ENCODE results near the gene PRKCG.
A peak's percentile ranks its signal among the peaks of the same experiment; 100 is the strongest.
"Not testable (repeated sequence)": the region's sequence is repeated elsewhere in the genome, so short reads cannot be mapped to it uniquely, and the experiment has no call there.

PRKCG gene

GRCh38 chr19:53881482-53882390 is at the start of gene PRKCG:
PRKCG (plus strand) TSS chr19:53882197; CDS start chr19:53882495, 298 bp downstream.
- peak; percentile 66 for DNase-seq (ENCODE audit: low spot score)
- in situ Hi-C loops (cut with MboI; ENCODE audit: low sequenced_read_pairs, unreplicated experiment): no loop called here
- TF ChIP-seq CTCF (IDR thresholded peaks at IDR 0.05; ENCODE audit: borderline replicate concordance, control extremely low read depth, extremely low read depth, insufficient read depth, missing control alignments): peak; percentile 63

- in situ Hi-C loops (cut with MboI; ENCODE audit: low sequenced_read_pairs, unreplicated experiment); DNase-seq (ENCODE audit: low spot score): not testable (repeated sequence)
These were observed 49.1 kb upstream of the PRKCG start for GRCh38 chr19:53832861-53833260.

GRCh38 chr19:53838446-53838845 is 43.6 kb upstream of the PRKCG start:
- in situ Hi-C loops (cut with MboI; ENCODE audit: low sequenced_read_pairs, unreplicated experiment); DNase-seq (ENCODE audit: low spot score): not testable (repeated sequence)

GRCh38 chr19:53840241-53840640 is 41.8 kb upstream of the PRKCG start:
- DNase-seq (ENCODE audit: low spot score): not testable (repeated sequence)
- in situ Hi-C loops (cut with MboI; ENCODE audit: low sequenced_read_pairs, unreplicated experiment): loop anchor here (10.0 kb wide), 1 partner anchor 185 kb away; no protein-coding TSS in a partner anchor

- in situ Hi-C loops (cut with MboI; ENCODE audit: low sequenced_read_pairs, unreplicated experiment): loop anchor here (10.0 kb wide), 1 partner anchor 184 kb away; no protein-coding TSS in a partner anchor
- not testable (repeated sequence) for DNase-seq (ENCODE audit: low spot score)
These were observed 41.1 kb upstream of the PRKCG start for GRCh38 chr19:53840914-53841313.

GRCh38 chr19:53844849-53845246 is 37.1 kb upstream of the PRKCG start:
- no peak for DNase-seq (ENCODE audit: low spot score)
- in situ Hi-C loops (cut with MboI; ENCODE audit: low sequenced_read_pairs, unreplicated experiment): loop anchor here (10.0 kb wide), 1 partner anchor 180 kb away; no protein-coding TSS in a partner anchor
- TF ChIP-seq CTCF (IDR thresholded peaks at IDR 0.05; ENCODE audit: borderline replicate concordance, control extremely low read depth, extremely low read depth, insufficient read depth, missing control alignments): no peak

GRCh38 chr19:53847555-53847954 is 34.4 kb upstream of the PRKCG start:
- TF ChIP-seq CTCF (IDR thresholded peaks at IDR 0.05; ENCODE audit: borderline replicate concordance, control extremely low read depth, extremely low read depth, insufficient read depth, missing control alignments): no peak
- in situ Hi-C loops (cut with MboI; ENCODE audit: low sequenced_read_pairs, unreplicated experiment): loop anchor here (10.0 kb wide), 1 partner anchor 177 kb away; no protein-coding TSS in a partner anchor
- no peak for DNase-seq (ENCODE audit: low spot score)

- TF ChIP-seq CTCF (IDR thresholded peaks at IDR 0.05; ENCODE audit: borderline replicate concordance, control extremely low read depth, extremely low read depth, insufficient read depth, missing control alignments): no peak
- DNase-seq (ENCODE audit: low spot score): no peak
- in situ Hi-C loops (cut with MboI; ENCODE audit: low sequenced_read_pairs, unreplicated experiment): loop anchor here (10.0 kb wide), 1 partner anchor 176 kb away; no protein-coding TSS in a partner anchor
These were observed 32.7 kb upstream of the PRKCG start for GRCh38 chr19:53849237-53849676.

Measured in GM13976 (cell line).